ENCODE data around the gene SHISAL1.

SHISAL1 gene

DNA sequence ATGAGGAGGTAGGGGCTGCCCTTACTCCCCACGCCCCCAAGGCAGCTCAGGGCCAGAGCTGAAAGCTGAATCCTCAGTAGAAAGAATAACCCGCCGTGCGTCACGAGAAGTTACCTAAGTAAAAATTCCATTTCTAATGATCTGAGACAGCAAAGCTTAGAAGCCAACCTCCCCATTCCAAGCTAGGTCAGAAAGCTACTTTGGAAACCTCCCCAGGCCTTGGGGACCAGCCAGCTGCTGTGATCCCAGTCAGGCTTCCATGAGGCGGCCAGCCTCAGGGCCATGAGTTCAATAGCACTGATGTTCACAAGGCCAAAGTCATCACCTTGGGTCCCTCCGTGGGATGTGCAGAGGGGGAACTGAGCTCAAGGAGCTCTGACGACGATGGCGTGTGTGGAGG is 6.9 kb downstream of the SHISAL1 start:
- no peaks in the 10 kb centered on the region for H3K36me3 ChIP-seq (ENCODE audit: insufficient read depth, low read length)
- H3K79me2 ChIP-seq (ENCODE audit: insufficient read depth, low read length): no peaks in the 10 kb centered on the region
- H4K20me1 ChIP-seq (ENCODE audit: insufficient read depth, low read length): no peaks in the 10 kb centered on the region
- H2AFZ ChIP-seq (ENCODE audit: low read length): no peak overlapping the region
- no peak overlapping the region for H3K4me3 ChIP-seq (ENCODE audit: low read depth, low read length, poor library complexity, severe bottlenecking)
- no peaks in the 10 kb centered on the region for H3F3A ChIP-seq (ENCODE audit: insufficient read depth, low read length)
- H3K9me2 ChIP-seq (ENCODE audit: low read depth, low read length): no peaks in the 10 kb centered on the region
- H3K4me1 ChIP-seq (ENCODE audit: insufficient read depth, low read length, severe bottlenecking): no peaks in the 10 kb centered on the region
- no peak overlapping the region for H3K9ac ChIP-seq (ENCODE audit: low read length)
- H3K9me3 ChIP-seq (ENCODE audit: low read length): no peaks in the 10 kb centered on the region
- peaks cover 14% of the 10 kb centered on the region; the same call in 1 of the 2 replicates for H3K27me3 ChIP-seq (ENCODE audit: insufficient read depth, low read length)
- H3K4me2 ChIP-seq (ENCODE audit: low read length): no peak overlapping the region
- TF ChIP-seq EZH2 (IDR thresholded peaks at IDR 0.05; ENCODE audit: borderline replicate concordance, low read length) (no peak), CTCF (IDR thresholded peaks at IDR 0.05; ENCODE audit: low read length) (no peak)
- H3K27ac ChIP-seq (ENCODE audit: low read depth, low read length, poor library complexity, severe bottlenecking): no peak overlapping the region

DNA sequence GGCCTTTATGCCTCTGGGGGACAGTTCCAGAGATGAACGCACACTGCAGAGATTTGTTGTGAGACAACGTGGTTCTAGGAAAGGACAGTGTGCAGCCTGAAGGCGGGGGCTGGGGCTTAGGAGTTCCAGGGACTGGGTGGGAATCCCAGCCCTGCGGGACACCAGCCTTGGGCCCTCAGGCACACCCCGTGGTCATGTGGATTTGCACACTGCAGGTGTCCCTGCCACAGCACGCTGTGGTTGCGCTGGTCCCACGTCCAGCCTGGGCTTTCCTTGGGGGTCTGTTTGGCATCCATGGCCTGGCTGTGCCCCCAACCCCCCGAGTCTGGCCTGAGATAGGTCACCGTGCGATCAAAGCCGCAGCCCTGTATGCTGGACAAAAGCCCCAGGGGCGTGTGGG is 7.3 kb downstream of the SHISAL1 start:
- Histone ChIP-seq H3K4me3 (ENCODE audit: low read depth, low read length, poor library complexity, severe bottlenecking) (no peak overlapping the region), H3K9me3 (ENCODE audit: low read length) (no peaks in the 10 kb centered on the region), H2AFZ (ENCODE audit: low read length) (no peak overlapping the region), H3K36me3 (ENCODE audit: insufficient read depth, low read length) (no peaks in the 10 kb centered on the region), H3K4me2 (ENCODE audit: low read length) (no peak overlapping the region), H3K27ac (ENCODE audit: low read depth, low read length, poor library complexity, severe bottlenecking) (no peak overlapping the region), H3K9ac (ENCODE audit: low read length) (no peak overlapping the region), H3F3A (ENCODE audit: insufficient read depth, low read length) (no peaks in the 10 kb centered on the region), H3K4me1 (ENCODE audit: insufficient read depth, low read length, severe bottlenecking) (no peaks in the 10 kb centered on the region), H3K79me2 (ENCODE audit: insufficient read depth, low read length) (no peaks in the 10 kb centered on the region), H4K20me1 (ENCODE audit: insufficient read depth, low read length) (no peaks in the 10 kb centered on the region), H3K9me2 (ENCODE audit: low read depth, low read length) (no peaks in the 10 kb centered on the region), H3K27me3 (ENCODE audit: insufficient read depth, low read length) (peaks cover 14% of the 10 kb centered on the region; the same call in 1 of the 2 replicates)
- TF ChIP-seq CTCF (IDR thresholded peaks at IDR 0.05; ENCODE audit: low read length): no peak
- no peak for TF ChIP-seq EZH2 (IDR thresholded peaks at IDR 0.05; ENCODE audit: borderline replicate concordance, low read length)

DNA sequence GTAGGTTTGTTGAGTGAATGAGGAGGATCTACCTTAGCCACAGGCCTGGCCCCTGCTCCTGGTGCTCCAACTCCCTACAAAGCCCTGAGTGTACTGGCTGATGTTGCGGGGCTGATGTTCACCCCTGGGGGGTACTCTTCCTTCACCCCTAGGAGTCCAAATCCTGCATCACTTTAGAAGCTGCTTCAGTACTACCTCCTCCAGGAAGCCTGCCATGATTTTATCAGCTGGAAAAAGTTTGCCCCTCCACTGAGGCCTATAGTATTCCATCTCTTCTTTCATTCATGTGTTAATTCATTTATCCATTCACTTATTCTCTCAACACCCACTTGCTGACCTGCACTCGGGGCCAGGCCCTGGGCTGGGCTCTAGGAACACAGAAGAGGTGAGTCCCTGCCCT is 7.8 kb downstream of the SHISAL1 start:
- Histone ChIP-seq H3K79me2 (ENCODE audit: insufficient read depth, low read length) (no peaks in the 10 kb centered on the region), H3K9me2 (ENCODE audit: low read depth, low read length) (no peaks in the 10 kb centered on the region), H3K36me3 (ENCODE audit: insufficient read depth, low read length) (no peaks in the 10 kb centered on the region), H3K9ac (ENCODE audit: low read length) (no peak overlapping the region), H3K27ac (ENCODE audit: low read depth, low read length, poor library complexity, severe bottlenecking) (no peak overlapping the region), H3K9me3 (ENCODE audit: low read length) (no peaks in the 10 kb centered on the region), H3K4me1 (ENCODE audit: insufficient read depth, low read length, severe bottlenecking) (no peaks in the 10 kb centered on the region), H3K27me3 (ENCODE audit: insufficient read depth, low read length) (peaks cover 12% of the 10 kb centered on the region; the same call in 1 of the 2 replicates), H4K20me1 (ENCODE audit: insufficient read depth, low read length) (no peaks in the 10 kb centered on the region), H3K4me3 (ENCODE audit: low read depth, low read length, poor library complexity, severe bottlenecking) (no peak overlapping the region), H3K4me2 (ENCODE audit: low read length) (no peak overlapping the region), H3F3A (ENCODE audit: insufficient read depth, low read length) (no peaks in the 10 kb centered on the region), H2AFZ (ENCODE audit: low read length) (no peak overlapping the region)
- TF ChIP-seq CTCF (IDR thresholded peaks at IDR 0.05; ENCODE audit: low read length) (no peak), EZH2 (IDR thresholded peaks at IDR 0.05; ENCODE audit: borderline replicate concordance, low read length) (no peak)
